CD4-positive, alpha-beta T cell treated with Interleukin-17A for 4 hours (primary cell): Measurements from ENCODE around the gene SLC22A13.
"Not testable (repeated sequence)": the region's sequence is repeated elsewhere in the genome, so short reads cannot be mapped to it uniquely, and the experiment has no call there.

Experiments
- DNase-seq: peaks from one replicate; pipeline ENCODE4 v3.0.0-alpha.2; 2020; ENCODE audit warnings: mixed read lengths

SLC22A13 gene

GRCh38 chr3:38265604-38266307 lies at the start of gene SLC22A13:
SLC22A13 (plus strand) TSS chr3:38265812; CDS start chr3:38265861, 49 bp downstream.
- no peak for DNase-seq

- DNase-seq, result no peak
These were observed 45.9 kb upstream of the SLC22A13 start for GRCh38 chr3:38219609-38220197.

- no peak for DNase-seq
These were observed 44.6 kb upstream of the SLC22A13 start for GRCh38 chr3:38221005-38221404.

GRCh38 chr3:38222032-38222634 lies 43.5 kb upstream of the SLC22A13 start:
- no peak for DNase-seq

- no peak for DNase-seq
These were observed 41.3 kb upstream of the SLC22A13 start for GRCh38 chr3:38224357-38224756.

- no peak for DNase-seq
These were observed 39.3 kb upstream of the SLC22A13 start for GRCh38 chr3:38226273-38226672.

GRCh38 chr3:38227989-38228388 lies 37.6 kb upstream of the SLC22A13 start:
- no peak for DNase-seq

GRCh38 chr3:38229036-38229435 lies 36.6 kb upstream of the SLC22A13 start:
- no peak for DNase-seq

- no peak for DNase-seq
These were observed 32.9 kb upstream of the SLC22A13 start for GRCh38 chr3:38232701-38233100.

- no peak for DNase-seq
These were observed 30.1 kb upstream of the SLC22A13 start for GRCh38 chr3:38235466-38235865.

GRCh38 chr3:38238416-38239008 lies 27.1 kb upstream of the SLC22A13 start:
- DNase-seq, result no peak

GRCh38 chr3:38242812-38243211 lies 22.8 kb upstream of the SLC22A13 start:
- not testable (repeated sequence) for DNase-seq

GRCh38 chr3:38245930-38246329 lies 19.7 kb upstream of the SLC22A13 start:
- no peak for DNase-seq

- DNase-seq, result no peak
These were observed 18.1 kb upstream of the SLC22A13 start for GRCh38 chr3:38247366-38248035.

GRCh38 chr3:38250198-38250597 lies 15.4 kb upstream of the SLC22A13 start:
- DNase-seq, result no peak

- no peak for DNase-seq
These were observed 14.4 kb upstream of the SLC22A13 start for GRCh38 chr3:38251197-38251596.

- DNase-seq, result no peak
These were observed 11.9 kb upstream of the SLC22A13 start for GRCh38 chr3:38253704-38254103.

- DNase-seq, result no peak
These were observed 10.7 kb upstream of the SLC22A13 start for GRCh38 chr3:38254872-38255271.

- DNase-seq, result no peak
These were observed 10.0 kb upstream of the SLC22A13 start for GRCh38 chr3:38255627-38256026.

- no peak for DNase-seq
These were observed 8.0 kb upstream of the SLC22A13 start for GRCh38 chr3:38257583-38257982.

- DNase-seq, result no peak
These were observed 5.1 kb upstream of the SLC22A13 start for GRCh38 chr3:38260474-38260873.

GRCh38 chr3:38264353-38264771 lies 1.2 kb upstream of the SLC22A13 start:
- no peak for DNase-seq

- no peak for DNase-seq
These were observed 833 bp upstream of the SLC22A13 start for GRCh38 chr3:38264779-38265178.
